Left lung (tissue), 10 donors: Measurements from ENCODE around the gene OXNAD1. TPM values are rescaled to one million over a fixed set of nuclear protein-coding genes. Genes with fewer than 3 reads are reported as not detected.

Source experiments
- ATAC-seq: fragments of 200-7000 bp; cut with Tn5 transposase; one replicate; pipeline ENCODE4 v1.9.1; 2020; ENCODE audit warnings: moderate library complexity
- DNase-seq, 4 donors: peaks; one replicate each; pipeline ENCODE4 v3.0.0-alpha.2; 2013 to 2020
- H3K27ac ChIP-seq, 2 donors: fragments of 200-600 bp; sonication (generic) in 1 of 2; one replicate each; pipeline versions ENCODE4 v1.5.0 to v1.8.0; 2020 to 2021
- H3K27me3 ChIP-seq, 2 donors: fragments of 200-600 bp; sonication (generic) in 1 of 2; one replicate each; pipeline versions ENCODE4 v1.5.0 to v1.8.0; 2020 to 2021
- H3K36me3 ChIP-seq, 2 donors: fragments of 200-600 bp; sonication (generic) in 1 of 2; one replicate each; pipeline versions ENCODE4 v1.5.0 to v1.8.0; 2020 to 2021
- H3K4me1 ChIP-seq, 2 donors: fragments of 200-600 bp; one replicate each; pipeline ENCODE4 v1.8.0; 2021
- H3K4me3 ChIP-seq, 2 donors: fragments of 200-600 bp; sonication (generic) in 1 of 2; one replicate each; pipeline versions ENCODE4 v1.5.0 to v1.8.0; 2020 to 2021; ENCODE audit warnings: mild to moderate bottlenecking in 1 of 2
- H3K9me3 ChIP-seq, 2 donors: fragments of 200-600 bp; sonication (generic) in 1 of 2; one replicate each; pipeline versions ENCODE4 v1.5.0 to v1.8.0; 2020 to 2021
- CTCF ChIP-seq, 2 donors: fragments of 200-600 bp; sonication (generic) in 1 of 2; IDR thresholded peaks; one replicate each; pipeline versions ENCODE4 v1.5.0 to v1.8.0; 2021; ENCODE audit warnings: antibody characterized with exemption in 2 of 2
- intact Hi-C, 2 donors: fragments of 100-400 bp; cut with DNase I; formaldehyde crosslinking; loops; one replicate each; pipeline versions ENCODE4 v1.11.2 to v1.14.2; 2022
- polyA plus RNA-seq, 6 donors: library from polyadenylated mRNA; unstranded; fragments of 120-200 nt; gene quantifications; one replicate each; pipeline ENCODE4 v1.2.1, GENCODE V29; 2013; ENCODE audit not compliant: insufficient read length in 6 of 6
- total RNA-seq, 2 donors: library from RNA; stranded (reverse); fragmentation: NEBNext Ultra II Directional; extraction: Animal tissue kit (Norgen Biotek cat#: 25700); gene quantifications; one replicate each; pipeline ENCODE4 v1.2.1, GENCODE V29; 2021
- donor health status: DM: no; HTN: yes; CAD: no.
- donor health status: DM: no; HTN: no; CAD: no.

The OXNAD1 gene
- total and polyA plus RNA-seq, 8 donors: 8.4 to 14.3 (median 11.9) TPM

GRCh38 chr3:16338999-16339398, 74.0 kb downstream of the OXNAD1 start:
- H3K27ac ChIP-seq: peak overlapping the region in 1 of 2 donors; percentile 64
- H3K4me3 ChIP-seq: no peak overlapping the region
- ATAC-seq (peak; percentile 75), DNase-seq (peak in 1 of 4 donors; percentile 42)
- peaks cover 4 to 17% of the 10 kb centered on the region in 2 donors for H3K4me1 ChIP-seq
- intact Hi-C loops: no loop called here
- H3K36me3 ChIP-seq: peaks cover 0 to 27% of the 10 kb centered on the region in 2 donors
- no peak for TF ChIP-seq CTCF (IDR thresholded peaks at IDR 0.05)
- no peaks in the 10 kb centered on the region for H3K27me3 ChIP-seq
- no peaks in the 10 kb centered on the region for H3K9me3 ChIP-seq

GRCh38 chr3:16343101-16343500, 78.1 kb downstream of the OXNAD1 start:
- ATAC-seq (no peak), DNase-seq (no peak)
- TF ChIP-seq CTCF (IDR thresholded peaks at IDR 0.05): no peak
- no peaks in the 10 kb centered on the region for H3K27me3 ChIP-seq
- no peaks in the 10 kb centered on the region for H3K9me3 ChIP-seq
- peaks cover 0 to 7% of the 10 kb centered on the region in 2 donors for H3K36me3 ChIP-seq
- intact Hi-C loops: no loop called here
- no peak overlapping the region for H3K4me3 ChIP-seq
- H3K4me1 ChIP-seq: peaks cover 4 to 9% of the 10 kb centered on the region in 2 donors
- no peak overlapping the region for H3K27ac ChIP-seq

GRCh38 chr3:16346413-16347081, 81.5 kb downstream of the OXNAD1 start:
- peaks cover 0 to 34% of the 10 kb centered on the region in 2 donors for H3K36me3 ChIP-seq
- ATAC-seq (no peak), DNase-seq (no peak)
- no peaks in the 10 kb centered on the region for H3K4me1 ChIP-seq
- H3K27me3 ChIP-seq: no peaks in the 10 kb centered on the region
- H3K9me3 ChIP-seq: no peaks in the 10 kb centered on the region
- H3K4me3 ChIP-seq: no peak overlapping the region
- intact Hi-C loops: no loop called here
- no peak for TF ChIP-seq CTCF (IDR thresholded peaks at IDR 0.05)
- no peak overlapping the region for H3K27ac ChIP-seq

GRCh38 chr3:16347548-16347947, 82.5 kb downstream of the OXNAD1 start:
- Histone ChIP-seq H3K27ac (no peak overlapping the region), H3K9me3 (no peaks in the 10 kb centered on the region), H3K4me1 (no peaks in the 10 kb centered on the region), H3K27me3 (no peaks in the 10 kb centered on the region), H3K36me3 (peaks cover 0 to 34% of the 10 kb centered on the region in 2 donors), H3K4me3 (no peak overlapping the region)
- no peak for TF ChIP-seq CTCF (IDR thresholded peaks at IDR 0.05)
- no peak for DNase-seq
- ATAC-seq: no peak
- intact Hi-C loops: no loop called here

GRCh38 chr3:16349986-16350596, 85.1 kb downstream of the OXNAD1 start:
- Histone ChIP-seq H3K27me3 (no peaks in the 10 kb centered on the region), H3K9me3 (no peaks in the 10 kb centered on the region), H3K4me3 (no peak overlapping the region), H3K4me1 (no peaks in the 10 kb centered on the region), H3K36me3 (peaks cover 0 to 34% of the 10 kb centered on the region in 2 donors), H3K27ac (no peak overlapping the region)
- intact Hi-C loops: no loop called here
- TF ChIP-seq CTCF (IDR thresholded peaks at IDR 0.05): no peak
- DNase-seq (no peak), ATAC-seq (peak; percentile 12)
